Measurements from ENCODE around the gene ARID1B.

Gene ARID1B

GRCh38 chr6:157196391-157196790 lies 419.2 kb downstream of the ARID1B start:
- H3K4me3 ChIP-seq (ENCODE audit: severe bottlenecking), result no peak overlapping the region
- no peak for DNase-seq (ENCODE audit: low spot score)
- no peak overlapping the region for H3K27ac ChIP-seq (ENCODE audit: poor library complexity, severe bottlenecking)
- H3K27me3 ChIP-seq (ENCODE audit: insufficient read depth, poor library complexity, severe bottlenecking), result no peaks in the 10 kb centered on the region
- peaks cover 54% of the 10 kb centered on the region for H3K36me3 ChIP-seq (ENCODE audit: low read depth)
- no peak for TF ChIP-seq CTCF (IDR thresholded peaks at IDR 0.05; ENCODE audit: poor library complexity, severe bottlenecking)
- H3K9me3 ChIP-seq (ENCODE audit: severe bottlenecking), result no peaks in the 10 kb centered on the region
- ATAC-seq (ENCODE audit: low read depth), result no peak
- H3K4me1 ChIP-seq (ENCODE audit: insufficient read depth, poor library complexity, severe bottlenecking), result peaks cover 14% of the 10 kb centered on the region

- no peak for DNase-seq (ENCODE audit: low spot score)
- no peak for TF ChIP-seq CTCF (IDR thresholded peaks at IDR 0.05; ENCODE audit: poor library complexity, severe bottlenecking)
- no peaks in the 10 kb centered on the region for H3K27me3 ChIP-seq (ENCODE audit: insufficient read depth, poor library complexity, severe bottlenecking)
- H3K4me3 ChIP-seq (ENCODE audit: severe bottlenecking), result no peak overlapping the region
- peak; percentile 98 for ATAC-seq (ENCODE audit: low read depth)
- H3K9me3 ChIP-seq (ENCODE audit: severe bottlenecking), result no peaks in the 10 kb centered on the region
- H3K4me1 ChIP-seq (ENCODE audit: insufficient read depth, poor library complexity, severe bottlenecking), result peaks cover 14% of the 10 kb centered on the region
- H3K27ac ChIP-seq (ENCODE audit: poor library complexity, severe bottlenecking), result no peak overlapping the region
- peaks cover 57% of the 10 kb centered on the region for H3K36me3 ChIP-seq (ENCODE audit: low read depth)
Observed at GRCh38 chr6:157198425-157199279, 421.5 kb downstream of the ARID1B start.

- no peak for TF ChIP-seq CTCF (IDR thresholded peaks at IDR 0.05; ENCODE audit: poor library complexity, severe bottlenecking)
Observed at GRCh38 chr6:157200117-157200516, 422.9 kb downstream of the ARID1B start.

GRCh38 chr6:157200611-157201010 lies 423.4 kb downstream of the ARID1B start:
- H3K4me1 ChIP-seq (ENCODE audit: insufficient read depth, poor library complexity, severe bottlenecking), result peaks cover 14% of the 10 kb centered on the region
- ATAC-seq (ENCODE audit: low read depth) (no peak), DNase-seq (ENCODE audit: low spot score) (no peak)
- no peak overlapping the region for H3K4me3 ChIP-seq (ENCODE audit: severe bottlenecking)
- peaks cover 62% of the 10 kb centered on the region for H3K36me3 ChIP-seq (ENCODE audit: low read depth)
- no peak overlapping the region for H3K27ac ChIP-seq (ENCODE audit: poor library complexity, severe bottlenecking)
- no peaks in the 10 kb centered on the region for H3K27me3 ChIP-seq (ENCODE audit: insufficient read depth, poor library complexity, severe bottlenecking)
- H3K9me3 ChIP-seq (ENCODE audit: severe bottlenecking), result no peaks in the 10 kb centered on the region
- no peak for TF ChIP-seq CTCF (IDR thresholded peaks at IDR 0.05; ENCODE audit: poor library complexity, severe bottlenecking)

More at GRCh38 chr6:157200117-157200516, 422.9 kb downstream of the ARID1B start:
- H3K4me3 ChIP-seq (ENCODE audit: severe bottlenecking), result no peak overlapping the region
- peaks cover 14% of the 10 kb centered on the region for H3K4me1 ChIP-seq (ENCODE audit: insufficient read depth, poor library complexity, severe bottlenecking)
- H3K36me3 ChIP-seq (ENCODE audit: low read depth), result peaks cover 62% of the 10 kb centered on the region
- H3K27me3 ChIP-seq (ENCODE audit: insufficient read depth, poor library complexity, severe bottlenecking), result no peaks in the 10 kb centered on the region
- no peak for ATAC-seq (ENCODE audit: low read depth)
- DNase-seq (ENCODE audit: low spot score), result no peak
- no peak overlapping the region for H3K27ac ChIP-seq (ENCODE audit: poor library complexity, severe bottlenecking)
- no peaks in the 10 kb centered on the region for H3K9me3 ChIP-seq (ENCODE audit: severe bottlenecking)

- peaks cover 14% of the 10 kb centered on the region for H3K4me1 ChIP-seq (ENCODE audit: insufficient read depth, poor library complexity, severe bottlenecking)
- H3K27me3 ChIP-seq (ENCODE audit: insufficient read depth, poor library complexity, severe bottlenecking), result no peaks in the 10 kb centered on the region
- no peak overlapping the region for H3K27ac ChIP-seq (ENCODE audit: poor library complexity, severe bottlenecking)
- H3K9me3 ChIP-seq (ENCODE audit: severe bottlenecking), result no peaks in the 10 kb centered on the region
- ATAC-seq (ENCODE audit: low read depth) (no peak), DNase-seq (ENCODE audit: low spot score) (no peak)
- TF ChIP-seq CTCF (IDR thresholded peaks at IDR 0.05; ENCODE audit: poor library complexity, severe bottlenecking), result no peak
- peaks cover 60% of the 10 kb centered on the region for H3K36me3 ChIP-seq (ENCODE audit: low read depth)
- no peak overlapping the region for H3K4me3 ChIP-seq (ENCODE audit: severe bottlenecking)
Observed at GRCh38 chr6:157201083-157201482, 423.9 kb downstream of the ARID1B start.
